Activated T-cell treated with anti-CD3 and anti-CD28 coated beads, Interleukin-2, amount 50 U/mL, for 1 hour (primary cell): ENCODE results near the gene ABCD3.
A peak's percentile ranks its signal among the peaks of the same experiment; 100 is the strongest.

Source experiments
- DNase-seq: peaks from one replicate; pipeline ENCODE4 v3.0.0-alpha.2; 2020

ABCD3 gene

DNA sequence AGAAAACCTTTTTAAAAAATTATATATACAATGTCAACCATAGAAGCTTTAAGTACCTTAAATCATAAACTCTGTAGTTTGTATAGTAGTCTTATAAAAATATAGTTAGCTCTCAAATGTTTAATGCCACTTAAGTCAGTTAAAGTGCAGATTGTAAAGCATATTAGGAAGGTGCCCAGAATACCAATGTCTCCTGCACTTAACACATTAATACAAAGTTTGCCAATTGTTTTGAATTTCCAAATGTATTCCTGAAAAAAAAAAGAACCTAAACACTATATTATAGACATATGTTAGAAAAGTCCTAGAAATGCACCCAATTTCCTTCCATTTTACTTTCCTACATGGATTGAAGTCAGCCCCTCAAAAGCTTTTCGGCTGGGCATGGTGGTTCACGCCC, 111.2 kb downstream of the ABCD3 start:
- DNase-seq = no peak

DNA sequence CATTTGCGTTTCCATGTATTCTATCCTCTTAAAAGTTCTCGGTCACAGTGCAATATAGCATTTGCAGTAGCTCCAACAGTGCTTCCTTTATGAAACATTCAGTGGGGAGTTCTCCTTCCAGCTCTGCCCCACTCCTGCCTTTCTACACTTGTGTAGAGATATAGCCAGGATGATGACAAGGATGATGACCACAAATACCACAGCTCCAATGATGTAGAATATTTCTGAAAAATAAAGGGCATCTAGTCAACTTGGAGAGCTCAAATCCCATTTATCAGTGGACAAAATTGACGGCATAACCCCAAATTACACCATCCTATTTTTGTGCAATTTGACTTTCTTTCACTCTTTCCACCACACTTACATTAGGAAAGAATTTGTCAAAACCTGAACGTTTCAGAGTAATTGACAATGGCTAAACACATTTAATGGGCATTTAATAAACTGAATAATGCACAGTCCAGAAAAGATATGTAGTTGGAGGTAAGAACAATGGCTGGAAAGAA, 112.2 kb downstream of the ABCD3 start:
- DNase-seq = no peak

- DNase-seq = no peak
Observed at GRCh38 chr1:94531664-94532063, 113.5 kb downstream of the ABCD3 start.

DNA sequence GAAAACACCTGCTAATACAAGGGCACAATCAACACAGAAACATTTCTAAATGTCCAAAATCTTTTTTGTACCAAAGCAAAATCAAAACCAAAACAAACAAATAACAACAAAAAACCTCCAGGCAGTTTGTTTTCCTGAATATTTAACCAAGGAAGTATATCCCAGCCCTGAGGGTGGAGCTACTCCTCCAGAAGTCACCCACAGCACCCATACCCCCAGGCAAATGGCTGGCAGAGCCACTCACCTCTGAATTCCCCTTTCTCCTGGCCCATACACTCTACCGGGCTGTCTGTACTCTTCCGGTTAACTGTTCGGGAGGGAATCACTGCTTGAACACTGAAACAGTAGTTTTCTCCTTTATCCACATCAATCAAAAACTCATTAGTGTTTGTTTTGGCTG, 113.9 kb downstream of the ABCD3 start:
- no peak for DNase-seq

GRCh38 chr1:94535095-94535494, 116.9 kb downstream of the ABCD3 start:
- DNase-seq = no peak

GRCh38 chr1:94535879-94536278, 117.7 kb downstream of the ABCD3 start:
- no peak for DNase-seq

DNA sequence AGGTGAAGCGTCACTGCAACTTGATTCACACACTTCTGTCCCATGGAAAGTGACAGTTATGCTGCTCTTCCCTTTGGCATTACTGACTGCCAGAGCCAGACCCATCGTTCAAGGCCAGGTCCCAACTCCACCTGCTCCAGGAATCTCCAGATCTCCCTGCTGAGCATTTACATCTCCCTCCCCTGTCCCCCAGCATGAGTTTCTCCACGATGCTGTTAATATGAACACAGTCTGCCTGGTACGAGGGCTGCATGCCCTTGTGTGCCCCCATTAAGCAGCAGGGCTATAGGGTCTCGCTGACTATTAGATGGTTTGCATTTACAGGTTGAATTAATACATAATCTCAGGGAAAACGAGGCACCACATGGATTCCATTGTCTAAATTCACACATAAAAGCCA, 119.1 kb downstream of the ABCD3 start:
- DNase-seq = no peak

- DNase-seq = no peak
Observed at GRCh38 chr1:94538243-94538827, 120.1 kb downstream of the ABCD3 start.

- no peak for DNase-seq
Observed at GRCh38 chr1:94539496-94539895, 121.3 kb downstream of the ABCD3 start.

DNA sequence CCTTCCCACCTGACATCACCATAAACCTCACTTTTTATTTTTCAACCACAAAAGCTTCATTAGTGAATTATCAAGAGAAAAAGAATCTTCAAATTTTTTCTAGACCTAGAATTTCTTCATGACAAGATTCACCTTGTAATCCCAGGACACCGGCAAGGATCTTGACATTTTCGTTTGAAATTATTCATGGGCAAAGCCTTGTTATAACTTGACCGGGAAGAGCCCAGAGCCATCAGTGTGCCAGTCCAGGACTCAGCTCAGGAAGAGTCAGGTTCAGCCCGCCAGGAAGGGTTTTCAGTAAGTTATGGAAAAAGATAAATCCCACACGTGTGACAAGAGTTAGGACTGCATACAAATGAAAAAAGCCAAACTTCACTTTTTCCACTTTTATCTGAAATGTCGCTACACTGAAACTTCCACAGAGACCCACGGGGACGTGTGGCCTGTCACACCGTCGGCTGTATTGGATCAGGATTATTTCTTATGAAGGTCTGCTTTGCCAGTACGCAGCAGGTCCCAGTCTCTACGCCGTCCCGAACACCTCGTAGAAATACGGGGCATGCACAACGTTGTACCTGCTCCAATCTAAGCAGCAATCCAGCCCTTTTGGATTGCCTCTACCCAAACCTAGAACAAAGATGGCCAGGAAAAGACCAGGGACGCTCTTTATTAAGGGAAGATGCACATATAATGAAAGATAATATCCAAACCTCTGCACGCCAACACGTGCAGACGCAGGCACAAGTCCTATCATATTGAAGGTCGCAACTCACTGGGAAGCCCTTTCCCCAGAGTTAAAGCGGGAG, 122.5 kb downstream of the ABCD3 start:
- no peak for DNase-seq

DNA sequence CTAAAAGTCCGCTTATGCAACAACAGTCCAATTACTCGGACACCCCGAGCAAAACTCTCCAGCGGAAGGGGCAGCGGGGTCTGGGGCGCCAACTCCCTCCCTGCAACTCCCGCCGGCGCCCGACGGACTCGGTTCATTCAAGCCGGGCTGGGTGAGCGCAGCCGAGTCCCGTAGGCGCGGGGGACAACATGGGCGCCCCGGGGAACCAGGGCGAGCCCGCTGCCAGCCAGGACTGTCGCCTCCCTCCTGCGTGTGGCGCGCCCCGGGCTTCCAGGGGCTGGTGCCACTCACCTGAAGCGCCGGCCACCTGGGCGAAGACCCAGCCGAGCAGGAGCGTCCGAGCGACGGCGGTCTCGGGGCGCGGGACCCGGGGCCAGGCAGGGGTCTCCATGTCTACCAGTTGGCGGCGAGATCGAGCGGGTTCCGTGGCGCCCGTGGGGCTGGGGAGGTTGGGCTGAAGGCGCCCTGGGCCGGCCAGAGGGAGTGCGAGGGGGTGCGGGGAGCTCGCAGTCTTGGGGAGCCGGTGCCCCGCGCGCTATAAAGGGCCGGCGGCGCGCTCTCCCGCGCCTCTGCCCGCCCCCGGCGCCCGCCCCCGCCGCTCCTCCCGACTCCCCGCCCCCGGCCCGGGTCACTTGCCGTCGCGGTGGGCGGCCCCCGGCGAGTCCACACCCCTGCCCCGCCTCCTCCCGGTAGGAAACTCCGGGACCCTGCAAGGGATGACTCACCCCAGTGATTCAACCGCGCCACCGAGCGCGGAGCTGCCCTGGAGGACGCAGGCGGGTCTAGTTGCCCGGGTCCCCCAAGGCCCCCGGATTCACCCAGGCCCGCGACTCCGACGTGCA, 123.3 kb downstream of the ABCD3 start, which contains the start of gene F3:
F3 (minus strand) TSS at position 514 of the 842 bp plus-strand sequence; CDS start at position 391, 123 bp downstream.
- peak; percentile 50 for DNase-seq

DNA sequence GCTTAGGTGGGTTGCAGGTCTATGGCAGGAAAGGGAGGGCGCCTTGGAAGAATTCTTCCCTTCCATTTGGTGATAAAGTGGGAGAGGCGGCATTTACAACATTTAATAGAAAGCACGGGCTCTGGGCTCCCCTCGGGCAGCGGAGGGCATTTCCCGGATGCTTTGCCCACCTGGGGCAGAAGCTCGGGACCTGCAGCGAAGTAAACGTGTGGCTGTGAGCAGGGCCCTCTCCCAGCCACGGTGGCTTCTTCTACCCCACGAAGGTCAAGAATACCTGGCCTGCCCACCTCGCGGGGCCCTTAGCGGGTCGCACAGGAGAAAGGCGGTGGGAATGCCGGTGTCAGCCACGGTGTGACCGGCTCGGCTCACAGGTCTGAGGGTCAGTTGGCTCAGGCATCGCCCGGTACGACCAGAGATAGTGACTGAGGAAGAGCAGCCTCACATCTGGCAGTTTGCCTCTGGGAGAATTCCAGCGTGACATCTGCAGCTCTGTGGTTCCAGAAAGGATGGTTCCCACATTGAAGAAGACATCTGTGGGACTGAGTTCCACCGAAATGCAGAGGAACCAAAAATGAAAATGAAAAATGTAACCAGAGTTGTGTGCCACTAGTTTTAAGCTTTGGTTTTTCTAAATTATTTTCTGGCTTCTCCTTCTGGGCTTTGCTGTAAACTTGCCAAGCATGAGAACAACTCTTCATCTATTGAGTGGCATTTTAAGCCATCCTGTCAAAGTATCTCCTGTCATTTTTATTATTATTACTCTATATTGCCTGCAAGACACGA, 124.1 kb downstream of the ABCD3 start:
- DNase-seq = no peak

- DNase-seq = no peak
Observed at GRCh38 chr1:94543001-94543400, 124.8 kb downstream of the ABCD3 start.

GRCh38 chr1:94543893-94544635, 125.9 kb downstream of the ABCD3 start:
- no peak for DNase-seq

- DNase-seq = no peak
Observed at GRCh38 chr1:94544706-94545490, 126.7 kb downstream of the ABCD3 start.

- no peak for DNase-seq
Observed at GRCh38 chr1:94549706-94550105, 131.5 kb downstream of the ABCD3 start.

DNA sequence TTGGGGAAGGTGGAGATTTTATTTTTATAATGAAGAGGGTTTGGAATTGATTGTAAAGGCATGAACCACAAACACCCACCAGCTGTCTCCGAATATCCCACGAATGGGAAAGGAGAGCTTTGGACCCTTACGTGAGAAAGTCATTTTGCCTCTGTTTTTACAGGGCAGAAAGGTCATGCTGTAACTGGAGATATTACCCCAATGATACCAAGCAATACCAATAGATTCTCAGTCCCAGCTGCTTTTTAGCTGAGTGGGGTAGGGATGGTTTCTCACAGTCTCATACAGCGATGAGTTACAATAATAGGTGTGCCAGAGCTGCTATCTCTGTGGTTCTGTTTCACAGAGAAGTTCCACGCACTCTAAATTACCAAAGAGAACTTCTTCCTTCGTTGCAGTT, 132.2 kb downstream of the ABCD3 start:
- no peak for DNase-seq

- DNase-seq = no peak
Observed at GRCh38 chr1:94550800-94551241, 132.6 kb downstream of the ABCD3 start.

DNA sequence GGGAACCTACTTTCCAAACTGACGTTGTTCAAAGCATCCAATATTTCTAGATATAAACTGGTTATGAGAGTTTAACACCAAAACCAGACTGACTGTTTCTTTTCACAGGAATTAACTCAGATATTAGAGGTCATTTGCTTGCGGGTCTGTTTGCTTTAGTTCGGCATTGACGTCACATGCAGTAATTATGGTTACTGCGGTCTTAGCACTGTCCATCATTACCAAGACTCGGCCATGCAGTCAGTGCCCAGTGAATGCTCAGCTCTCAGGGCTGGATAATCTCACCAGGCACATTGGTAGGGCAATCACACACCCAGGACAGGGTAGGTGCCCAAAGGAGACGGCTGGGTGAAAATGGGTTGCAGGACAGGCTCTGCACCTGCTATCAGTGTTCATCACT, 133.3 kb downstream of the ABCD3 start:
- DNase-seq = no peak

DNA sequence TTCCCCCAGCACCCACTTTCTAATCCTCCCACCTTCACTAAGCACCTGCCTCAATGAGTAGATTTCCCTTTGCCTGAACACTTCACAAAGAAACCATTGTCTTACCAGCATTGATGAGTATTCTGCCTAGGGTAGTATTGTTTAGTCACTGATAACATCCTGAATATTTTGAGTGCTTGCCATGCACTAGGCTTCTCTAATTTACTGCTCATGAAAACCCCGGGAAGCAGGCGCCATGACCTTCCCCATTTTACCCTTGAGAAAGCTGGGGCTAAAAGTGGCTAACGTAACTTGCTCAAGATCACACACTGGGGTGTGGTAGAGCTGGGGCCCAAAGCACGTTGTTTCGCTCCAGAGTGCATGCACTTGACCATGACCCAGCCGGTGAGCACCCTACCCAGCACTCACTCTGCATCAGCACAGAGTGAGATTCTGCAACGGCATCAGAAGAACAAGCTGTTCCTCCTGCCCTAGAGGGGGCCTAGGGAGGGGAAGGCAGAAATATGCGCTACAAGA, 133.9 kb downstream of the ABCD3 start:
- no peak for DNase-seq

DNA sequence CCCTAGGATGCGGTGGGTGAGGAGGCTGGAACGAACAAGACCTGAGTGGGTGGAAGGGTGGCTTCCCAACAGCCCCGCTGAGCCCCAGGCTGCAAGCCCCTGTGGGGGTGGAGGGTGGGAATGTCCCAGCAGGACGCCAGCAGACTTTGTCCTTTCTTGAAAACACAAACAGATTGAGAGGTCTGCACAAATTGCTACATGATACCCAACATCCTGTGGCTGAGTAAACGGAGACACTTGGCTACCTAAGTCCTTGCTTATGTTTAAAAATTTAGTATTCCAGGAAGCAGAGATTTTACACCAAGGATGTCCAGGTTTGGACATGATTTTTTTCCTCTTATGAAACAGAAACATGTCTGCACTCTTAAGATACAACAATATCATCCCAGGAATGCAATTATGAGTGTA, 135.1 kb downstream of the ABCD3 start:
- DNase-seq = no peak
